IMR-90 (cell line): ENCODE measurements around the gene SLC25A26. TPM values are rescaled to one million over a fixed set of nuclear protein-coding genes. Genes with fewer than 3 reads are reported as not detected.

Source experiments
- ATAC-seq: fragments of 200-7000 bp; cut with Tn5 transposase; 2 replicates; pipeline ENCODE4 v1.9.1; 2020; ENCODE audit warnings: low read depth, mild to moderate bottlenecking, moderate library complexity
- BruUV-seq: library from RNA; stranded (reverse); fragments of 400-500 nt; replicated peaks from 2 replicates; lab custom pipeline; 2021; lab: Mats Ljungman, UMichigan
- CTCF ChIA-PET: fragments of 300-600 bp; formaldehyde crosslinking; extraction: SDS; loops from one replicate; lab custom pipeline; 2021; ENCODE audit warnings: antibody characterized with exemption; lab: Yijun Ruan, JAX
- POLR2A ChIA-PET: fragments of 300-600 bp; sonication (Branson Sonifier 250); formaldehyde crosslinking; loops from one replicate; lab custom pipeline; 2022; ENCODE audit warnings: antibody characterized with exemption; ENCODE audit not compliant: unreplicated experiment; lab: Charles Lee
- DNase-seq: peaks from one replicate; pipeline ENCODE4 v3.0.0; 2013
- H2AFZ ChIP-seq: replicated peaks from 2 replicates; pipeline ENCODE3; 2013; ENCODE audit warnings: low read length, mild to moderate bottlenecking; ENCODE audit not compliant: poor library complexity
- H2AK5ac ChIP-seq: 2 replicates; pipeline ENCODE4 v1.6.1; 2013; ENCODE audit warnings: low read depth, low read length, inconsistent platforms
- H2AK9ac ChIP-seq: replicated peaks from 2 replicates; pipeline ENCODE3; 2013; ENCODE audit warnings: mild to moderate bottlenecking, low read depth, low read length, moderate library complexity; ENCODE audit not compliant: poor library complexity
- H2BK120ac ChIP-seq: 2 replicates; pipeline ENCODE4 v1.6.1; 2013; ENCODE audit warnings: low read depth, low read length, inconsistent platforms
- H2BK15ac ChIP-seq: 3 replicates; pipeline ENCODE4 v1.6.1; 2013; ENCODE audit warnings: low read depth, low read length, inconsistent platforms
- H2BK20ac ChIP-seq: 2 replicates; pipeline ENCODE4 v1.6.1; 2013; ENCODE audit warnings: low read depth, mild to moderate bottlenecking, inconsistent platforms, low read length, moderate library complexity
- H2BK5ac ChIP-seq: 2 replicates; pipeline ENCODE4 v1.6.1; 2013; ENCODE audit warnings: mild to moderate bottlenecking, low read depth, low read length, inconsistent platforms; ENCODE audit not compliant: poor library complexity, severe bottlenecking
- H3K14ac ChIP-seq: replicated peaks from 2 replicates; pipeline ENCODE4 v1.6.1; 2013; ENCODE audit warnings: low read depth, low read length, inconsistent platforms
- H3K18ac ChIP-seq: 2 replicates; pipeline ENCODE4 v1.6.1; 2013; ENCODE audit warnings: low read depth, low read length, control low read depth
- H3K23ac ChIP-seq: 2 replicates; pipeline ENCODE4 v1.6.1; 2013; ENCODE audit warnings: low read depth, low read length, inconsistent platforms
- H3K27ac ChIP-seq: 2 replicates; pipeline ENCODE4 v1.5.1; 2013; ENCODE audit warnings: mild to moderate bottlenecking, control low read depth, low read length; ENCODE audit not compliant: insufficient read depth
- H3K27me3 ChIP-seq: 2 replicates; pipeline ENCODE4 v1.6.1; 2013; ENCODE audit warnings: low read length; ENCODE audit not compliant: control insufficient read depth, insufficient read depth
- H3K36me3 ChIP-seq: 2 replicates; pipeline ENCODE4 v1.6.1; 2013; ENCODE audit warnings: low read length, mixed read lengths; ENCODE audit not compliant: control insufficient read depth, insufficient read depth
- H3K4ac ChIP-seq: 2 replicates; pipeline ENCODE4 v1.6.1; 2013; ENCODE audit warnings: low read depth, low read length, inconsistent platforms
- H3K4me1 ChIP-seq: 2 replicates; pipeline ENCODE4 v1.6.1; 2013; ENCODE audit warnings: low read length, mixed read lengths; ENCODE audit not compliant: control insufficient read depth, insufficient read depth
- H3K4me2 ChIP-seq: 2 replicates; pipeline ENCODE4 v1.6.1; 2013; ENCODE audit warnings: low read depth, mild to moderate bottlenecking, control low read depth, low read length, moderate library complexity
- H3K4me3 ChIP-seq: 2 replicates; pipeline ENCODE4 v1.5.1; 2013; ENCODE audit warnings: low read depth, mild to moderate bottlenecking, control low read depth, low read length, moderate library complexity; ENCODE audit not compliant: insufficient read depth
- H3K56ac ChIP-seq: 2 replicates; pipeline ENCODE4 v1.6.1; 2013; ENCODE audit warnings: low read length, inconsistent platforms; ENCODE audit not compliant: insufficient read depth; ENCODE audit errors: extremely low read depth
- H3K79me1 ChIP-seq, 2 experiments: 2 replicates each; pipeline ENCODE4 v1.6.1; 2013; ENCODE audit warnings: low read length in 2 of 2, inconsistent platforms in 1 of 2, low read depth in 1 of 2
- H3K9ac ChIP-seq: 2 replicates; pipeline ENCODE4 v1.6.1; 2013; ENCODE audit warnings: low read depth, low read length, control low read depth
- H3K9me1 ChIP-seq: 2 replicates; pipeline ENCODE4 v1.6.1; 2013; ENCODE audit warnings: low read length, inconsistent platforms; ENCODE audit not compliant: insufficient read depth
- H3K9me3 ChIP-seq: 2 replicates; pipeline ENCODE4 v1.6.1; 2013; ENCODE audit warnings: low read length; ENCODE audit not compliant: control insufficient read depth, insufficient read depth
- H4K20me1 ChIP-seq: 2 replicates; pipeline ENCODE4 v1.6.1; 2013; ENCODE audit warnings: low read length, inconsistent platforms; ENCODE audit not compliant: insufficient read depth
- H4K5ac ChIP-seq: 2 replicates; pipeline ENCODE4 v1.6.1; 2013; ENCODE audit warnings: mild to moderate bottlenecking, low read depth, low read length, control low read depth
- H4K8ac ChIP-seq, 2 experiments: 2 replicates each; pipeline ENCODE4 v1.6.1; 2013; ENCODE audit warnings: low read depth in 2 of 2, low read length in 2 of 2, control low read depth in 1 of 2, inconsistent platforms in 1 of 2
- H4K91ac ChIP-seq: 2 replicates; pipeline ENCODE4 v1.6.1; 2013; ENCODE audit warnings: low read depth, low read length, inconsistent platforms; ENCODE audit not compliant: insufficient read depth
- CEBPB ChIP-seq: IDR thresholded peaks from 2 replicates; pipeline ENCODE4 v1.6.1; 2012; ENCODE audit warnings: low read depth, low read length, improper control_type of control experiment
- CHD1 ChIP-seq: IDR thresholded peaks from 2 replicates; pipeline ENCODE4 v1.6.1; 2012; ENCODE audit warnings: low read depth, low read length, improper control_type of control experiment
- CTCF ChIP-seq: conservative IDR thresholded peaks from 2 replicates; pipeline ENCODE4 v1.5.1; 2012; ENCODE audit warnings: mild to moderate bottlenecking, low read depth, low read length, improper control_type of control experiment
- MAFK ChIP-seq: IDR thresholded peaks from 2 replicates; pipeline ENCODE4 v1.6.1; 2012; ENCODE audit warnings: low read depth, low read length, improper control_type of control experiment
- MAZ ChIP-seq: IDR thresholded peaks from 2 replicates; pipeline ENCODE4 v1.6.1; 2012; ENCODE audit warnings: low read depth, mild to moderate bottlenecking, low read length, improper control_type of control experiment, moderate library complexity, borderline replicate concordance
- MXI1 ChIP-seq: IDR thresholded peaks from 2 replicates; pipeline ENCODE4 v1.6.1; 2012; ENCODE audit warnings: low read depth, mild to moderate bottlenecking, low read length, moderate library complexity, borderline replicate concordance
- POLR2A ChIP-seq: IDR thresholded peaks from 2 replicates; pipeline ENCODE4 v1.6.1; 2012; ENCODE audit warnings: mild to moderate bottlenecking, low read depth, low read length
- RAD21 ChIP-seq: IDR thresholded peaks from 2 replicates; pipeline ENCODE4 v1.6.1; 2012; ENCODE audit warnings: low read length, improper control_type of control experiment
- RCOR1 ChIP-seq: IDR thresholded peaks from 2 replicates; pipeline ENCODE4 v1.6.1; 2012; ENCODE audit warnings: mild to moderate bottlenecking, low read length, improper control_type of control experiment; ENCODE audit not compliant: insufficient replicate concordance
- RFX5 ChIP-seq: IDR thresholded peaks from 2 replicates; pipeline ENCODE4 v1.8.0; 2012; ENCODE audit warnings: low read depth, mild to moderate bottlenecking, low read length, moderate library complexity
- SMC3 ChIP-seq: fragments of 150-350 bp; IDR thresholded peaks from 2 replicates; pipeline ENCODE4 v1.6.1; 2016; ENCODE audit warnings: low read depth, mild to moderate bottlenecking, antibody characterized with exemption, low read length, moderate library complexity
- USF2 ChIP-seq: fragments of 150-350 bp; IDR thresholded peaks from 2 replicates; pipeline ENCODE4 v1.6.1; 2017; ENCODE audit warnings: mild to moderate bottlenecking, antibody characterized with exemption, low read length, low read depth
- WGBS, 2 experiments: methylation state at CpG; one replicate each; pipeline versions ENCODE4 v1.1.5 to v1.1.7; 2013; ENCODE audit warnings: missing lambda C conversion rate in 2 of 2; ENCODE audit not compliant: insufficient read length in 1 of 2; ENCODE audit errors: extremely low coverage in 2 of 2; 5-methylcytosine and 5-hydroxymethylcytosine counted together
- dilution Hi-C: fragments of 300-500 bp; cut with HindIII; formaldehyde crosslinking; loops from one replicate; pipeline ENCODE4 v1.14.3; 2018; ENCODE audit warnings: low sequenced_read_pairs; ENCODE audit not compliant: unreplicated experiment
- in situ Hi-C: fragments of 300-500 bp; cut with MboI; formaldehyde crosslinking; loops from 3 replicates; pipeline ENCODE4 v1.14.3; 2019; ENCODE audit warnings: low sequenced_read_pairs, inconsistent platforms, mixed read lengths
- intact Hi-C: fragments of 100-400 bp; cut with micrococcal nuclease; formaldehyde crosslinking; loops from 2 replicates; pipeline ENCODE4 v1.10.0; 2022
- polyA plus RNA-seq, 3 experiments: library from polyadenylated mRNA; depleted of rRNA; stranded (reverse); fragments of >200 nt; gene quantifications; 2 replicates each; pipeline ENCODE4 v1.2.3, GENCODE V29; 2012; ENCODE audit warnings: low replicate concordance in 1 of 3
- total RNA-seq: library from RNA; depleted of rRNA; stranded (reverse); fragments of >200 nt; gene quantifications from 2 replicates; pipeline ENCODE4 v1.2.3, GENCODE V29; 2012
- TF ChIP-seq, protein P1 (sequence below): fragments of 150-350 bp; IDR thresholded peaks from 2 replicates; pipeline ENCODE4 v1.6.1; 2016; ENCODE audit warnings: low read depth, mild to moderate bottlenecking, low read length, moderate library complexity, borderline replicate concordance

Gene SLC25A26
- total and polyA plus RNA-seq, 2 of the 4 experiments (the other 2 are of a cell fraction), result 10.9 to 12.7 TPM

- no peak overlapping the region for H3K4me2 ChIP-seq
- H4K5ac ChIP-seq, result no peak overlapping the region
- H3K56ac ChIP-seq, result no peak overlapping the region
- H2AK5ac ChIP-seq, result no peak overlapping the region
- POLR2A ChIA-PET, result no interaction called here
- no peak overlapping the region for H2BK15ac ChIP-seq
- no peaks in the 10 kb centered on the region for H3K4me1 ChIP-seq
- no TSS peak for BruUV-seq
- no peak for DNase-seq
- no peak overlapping the region for H3K27ac ChIP-seq
- H3K18ac ChIP-seq, result no peak overlapping the region
- no peak overlapping the region for H2AK9ac ChIP-seq
- no peaks in the 10 kb centered on the region for H3K36me3 ChIP-seq
- dilution Hi-C loops (no loop called here), intact Hi-C loops (no loop called here), in situ Hi-C loops (no loop called here)
- no peak for ATAC-seq
- H3K9me1 ChIP-seq, result no peaks in the 10 kb centered on the region
- H3K79me1 ChIP-seq, result no peaks in the 10 kb centered on the region
- no peak overlapping the region for H2BK120ac ChIP-seq
- CTCF ChIA-PET, result no interaction called here
- no peaks in the 10 kb centered on the region for H3K27me3 ChIP-seq
- no peak overlapping the region for H3K9ac ChIP-seq
- TF ChIP-seq MAZ (no peak), CHD1 (no peak), USF2 (no peak), CEBPB (no peak), MAFK (no peak), CTCF (no peak), RCOR1 (no peak), MXI1 (no peak), POLR2A (no peak), SMC3 (no peak), RFX5 (no peak), RAD21 (no peak)
- TF ChIP-seq, protein P1, sequence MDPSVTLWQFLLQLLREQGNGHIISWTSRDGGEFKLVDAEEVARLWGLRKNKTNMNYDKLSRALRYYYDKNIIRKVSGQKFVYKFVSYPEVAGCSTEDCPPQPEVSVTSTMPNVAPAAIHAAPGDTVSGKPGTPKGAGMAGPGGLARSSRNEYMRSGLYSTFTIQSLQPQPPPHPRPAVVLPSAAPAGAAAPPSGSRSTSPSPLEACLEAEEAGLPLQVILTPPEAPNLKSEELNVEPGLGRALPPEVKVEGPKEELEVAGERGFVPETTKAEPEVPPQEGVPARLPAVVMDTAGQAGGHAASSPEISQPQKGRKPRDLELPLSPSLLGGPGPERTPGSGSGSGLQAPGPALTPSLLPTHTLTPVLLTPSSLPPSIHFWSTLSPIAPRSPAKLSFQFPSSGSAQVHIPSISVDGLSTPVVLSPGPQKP, result no peak
- H2BK20ac ChIP-seq, result no peak overlapping the region
- no peak overlapping the region for H3K4me3 ChIP-seq
- no peaks in the 10 kb centered on the region for H4K20me1 ChIP-seq
- H4K91ac ChIP-seq, result no peak overlapping the region
- H3K9me3 ChIP-seq, result no peaks in the 10 kb centered on the region
- no peak overlapping the region for H2BK5ac ChIP-seq
- H3K4ac ChIP-seq, result no peak overlapping the region
- H3K23ac ChIP-seq, result no peak overlapping the region
- no peak overlapping the region for H2AFZ ChIP-seq
- no CpG with 5 or more reads among the region's 8 CpGs for WGBS, 2 experiments
- no peak overlapping the region for H3K14ac ChIP-seq
- no peak overlapping the region for H4K8ac ChIP-seq
These were observed 122.0 kb downstream of the SLC25A26 start for GRCh38 chr3:66342717-66343356.
